ENCODE data around the gene CREBBP.

Gene CREBBP

GRCh38 chr16:3825103-3825502 is 55.4 kb downstream of the CREBBP start:
- Histone ChIP-seq H3K9me3 (ENCODE audit: control insufficient read depth in 1 of 2, low read length in 2 of 2) (no peaks in the 10 kb centered on the region), H3K4me3 (ENCODE audit: low read depth in 1 of 2, low read length in 2 of 2) (no peak overlapping the region), H3K9ac (ENCODE audit: low read depth in 1 of 2, low read length in 2 of 2) (no peak overlapping the region), H3K36me3 (ENCODE audit: control insufficient read depth in 1 of 2, insufficient read depth in 2 of 2, low read length in 2 of 2) (no peaks in the 10 kb centered on the region), H3K27me3 (ENCODE audit: control insufficient read depth in 1 of 2, insufficient read depth in 2 of 2, low read length in 2 of 2) (no peaks in the 10 kb centered on the region), H3K4me1 (ENCODE audit: control insufficient read depth in 1 of 2, insufficient read depth in 2 of 2, low read length in 2 of 2) (peaks cover 35 to 36% of the 10 kb centered on the region in 2 donors), H3K27ac (ENCODE audit: low read depth, low read length) (no peak overlapping the region)

- H3K9ac ChIP-seq (ENCODE audit: low read depth in 1 of 2, low read length in 2 of 2) = no peak overlapping the region
- peaks cover 41 to 42% of the 10 kb centered on the region in 2 donors for H3K4me1 ChIP-seq (ENCODE audit: control insufficient read depth in 1 of 2, insufficient read depth in 2 of 2, low read length in 2 of 2)
- no peak overlapping the region for H3K4me3 ChIP-seq (ENCODE audit: low read depth in 1 of 2, low read length in 2 of 2)
Measured at GRCh38 chr16:3824121-3824795, 56.3 kb downstream of the CREBBP start.

GRCh38 chr16:3823427-3823826 is 57.1 kb downstream of the CREBBP start:
- Histone ChIP-seq H3K27me3 (ENCODE audit: control insufficient read depth in 1 of 2, insufficient read depth in 2 of 2, low read length in 2 of 2) (no peaks in the 10 kb centered on the region), H3K9me3 (ENCODE audit: control insufficient read depth in 1 of 2, low read length in 2 of 2) (no peaks in the 10 kb centered on the region), H3K36me3 (ENCODE audit: control insufficient read depth in 1 of 2, insufficient read depth in 2 of 2, low read length in 2 of 2) (no peaks in the 10 kb centered on the region), H3K4me3 (ENCODE audit: low read depth in 1 of 2, low read length in 2 of 2) (no peak overlapping the region), H3K9ac (ENCODE audit: low read depth in 1 of 2, low read length in 2 of 2) (no peak overlapping the region), H3K4me1 (ENCODE audit: control insufficient read depth in 1 of 2, insufficient read depth in 2 of 2, low read length in 2 of 2) (peaks cover 47% of the 10 kb centered on the region in 2 donors), H3K27ac (ENCODE audit: low read depth, low read length) (no peak overlapping the region)

More at GRCh38 chr16:3824121-3824795, 56.3 kb downstream of the CREBBP start:
- Histone ChIP-seq H3K27ac (ENCODE audit: low read depth, low read length) (no peak overlapping the region), H3K27me3 (ENCODE audit: control insufficient read depth in 1 of 2, insufficient read depth in 2 of 2, low read length in 2 of 2) (no peaks in the 10 kb centered on the region), H3K9me3 (ENCODE audit: control insufficient read depth in 1 of 2, low read length in 2 of 2) (no peaks in the 10 kb centered on the region), H3K36me3 (ENCODE audit: control insufficient read depth in 1 of 2, insufficient read depth in 2 of 2, low read length in 2 of 2) (no peaks in the 10 kb centered on the region)

GRCh38 chr16:3822366-3823045 is 58.0 kb downstream of the CREBBP start:
- H3K4me3 ChIP-seq (ENCODE audit: low read depth in 1 of 2, low read length in 2 of 2) = no peak overlapping the region
- no peaks in the 10 kb centered on the region for H3K9me3 ChIP-seq (ENCODE audit: control insufficient read depth in 1 of 2, low read length in 2 of 2)
- H3K9ac ChIP-seq (ENCODE audit: low read depth in 1 of 2, low read length in 2 of 2) = no peak overlapping the region
- peaks cover 47% of the 10 kb centered on the region in 2 donors for H3K4me1 ChIP-seq (ENCODE audit: control insufficient read depth in 1 of 2, insufficient read depth in 2 of 2, low read length in 2 of 2)
- H3K27me3 ChIP-seq (ENCODE audit: control insufficient read depth in 1 of 2, insufficient read depth in 2 of 2, low read length in 2 of 2) = no peaks in the 10 kb centered on the region
- no peak overlapping the region for H3K27ac ChIP-seq (ENCODE audit: low read depth, low read length)
- H3K36me3 ChIP-seq (ENCODE audit: control insufficient read depth in 1 of 2, insufficient read depth in 2 of 2, low read length in 2 of 2) = no peaks in the 10 kb centered on the region

GRCh38 chr16:3821184-3821583 is 59.3 kb downstream of the CREBBP start:
- no peak overlapping the region for H3K4me3 ChIP-seq (ENCODE audit: low read depth in 1 of 2, low read length in 2 of 2)
- no peaks in the 10 kb centered on the region for H3K27me3 ChIP-seq (ENCODE audit: control insufficient read depth in 1 of 2, insufficient read depth in 2 of 2, low read length in 2 of 2)
- H3K4me1 ChIP-seq (ENCODE audit: control insufficient read depth in 1 of 2, insufficient read depth in 2 of 2, low read length in 2 of 2) = peaks cover 47% of the 10 kb centered on the region in 2 donors
- no peak overlapping the region for H3K27ac ChIP-seq (ENCODE audit: low read depth, low read length)
- no peaks in the 10 kb centered on the region for H3K36me3 ChIP-seq (ENCODE audit: control insufficient read depth in 1 of 2, insufficient read depth in 2 of 2, low read length in 2 of 2)
- no peaks in the 10 kb centered on the region for H3K9me3 ChIP-seq (ENCODE audit: control insufficient read depth in 1 of 2, low read length in 2 of 2)
- H3K9ac ChIP-seq (ENCODE audit: low read depth in 1 of 2, low read length in 2 of 2) = no peak overlapping the region

- no peaks in the 10 kb centered on the region for H3K27me3 ChIP-seq (ENCODE audit: control insufficient read depth in 1 of 2, insufficient read depth in 2 of 2, low read length in 2 of 2)
- H3K36me3 ChIP-seq (ENCODE audit: control insufficient read depth in 1 of 2, insufficient read depth in 2 of 2, low read length in 2 of 2) = no peaks in the 10 kb centered on the region
- H3K4me1 ChIP-seq (ENCODE audit: control insufficient read depth in 1 of 2, insufficient read depth in 2 of 2, low read length in 2 of 2) = peaks cover 43 to 47% of the 10 kb centered on the region in 2 donors
- H3K4me3 ChIP-seq (ENCODE audit: low read depth in 1 of 2, low read length in 2 of 2) = no peak overlapping the region
- no peak overlapping the region for H3K9ac ChIP-seq (ENCODE audit: low read depth in 1 of 2, low read length in 2 of 2)
- no peaks in the 10 kb centered on the region for H3K9me3 ChIP-seq (ENCODE audit: control insufficient read depth in 1 of 2, low read length in 2 of 2)
- no peak overlapping the region for H3K27ac ChIP-seq (ENCODE audit: low read depth, low read length)
Measured at GRCh38 chr16:3819746-3820724, 60.5 kb downstream of the CREBBP start.

GRCh38 chr16:3819175-3819527 is 61.4 kb downstream of the CREBBP start:
- Histone ChIP-seq H3K27me3 (ENCODE audit: control insufficient read depth in 1 of 2, insufficient read depth in 2 of 2, low read length in 2 of 2) (no peaks in the 10 kb centered on the region), H3K27ac (ENCODE audit: low read depth, low read length) (no peak overlapping the region), H3K4me3 (ENCODE audit: low read depth in 1 of 2, low read length in 2 of 2) (no peak overlapping the region), H3K4me1 (ENCODE audit: control insufficient read depth in 1 of 2, insufficient read depth in 2 of 2, low read length in 2 of 2) (peaks cover 35 to 40% of the 10 kb centered on the region in 2 donors), H3K9me3 (ENCODE audit: control insufficient read depth in 1 of 2, low read length in 2 of 2) (no peaks in the 10 kb centered on the region), H3K9ac (ENCODE audit: low read depth in 1 of 2, low read length in 2 of 2) (no peak overlapping the region), H3K36me3 (ENCODE audit: control insufficient read depth in 1 of 2, insufficient read depth in 2 of 2, low read length in 2 of 2) (no peaks in the 10 kb centered on the region)

GRCh38 chr16:3816326-3816725 is 64.2 kb downstream of the CREBBP start:
- Histone ChIP-seq H3K9me3 (ENCODE audit: control insufficient read depth in 1 of 2, low read length in 2 of 2) (no peaks in the 10 kb centered on the region), H3K4me1 (ENCODE audit: control insufficient read depth in 1 of 2, insufficient read depth in 2 of 2, low read length in 2 of 2) (peaks cover 23 to 24% of the 10 kb centered on the region in 2 donors), H3K27me3 (ENCODE audit: control insufficient read depth in 1 of 2, insufficient read depth in 2 of 2, low read length in 2 of 2) (no peaks in the 10 kb centered on the region), H3K27ac (ENCODE audit: low read depth, low read length) (no peak overlapping the region), H3K36me3 (ENCODE audit: control insufficient read depth in 1 of 2, insufficient read depth in 2 of 2, low read length in 2 of 2) (no peaks in the 10 kb centered on the region), H3K9ac (ENCODE audit: low read depth in 1 of 2, low read length in 2 of 2) (no peak overlapping the region), H3K4me3 (ENCODE audit: low read depth in 1 of 2, low read length in 2 of 2) (no peak overlapping the region)

- H3K4me3 ChIP-seq (ENCODE audit: low read depth in 1 of 2, low read length in 2 of 2) = no peak overlapping the region
- H3K4me1 ChIP-seq (ENCODE audit: control insufficient read depth in 1 of 2, insufficient read depth in 2 of 2, low read length in 2 of 2) = peaks cover 9% of the 10 kb centered on the region in 2 donors
- no peaks in the 10 kb centered on the region for H3K27me3 ChIP-seq (ENCODE audit: control insufficient read depth in 1 of 2, insufficient read depth in 2 of 2, low read length in 2 of 2)
- no peak overlapping the region for H3K27ac ChIP-seq (ENCODE audit: low read depth, low read length)
- no peak overlapping the region for H3K9ac ChIP-seq (ENCODE audit: low read depth in 1 of 2, low read length in 2 of 2)
- H3K9me3 ChIP-seq (ENCODE audit: control insufficient read depth in 1 of 2, low read length in 2 of 2) = no peaks in the 10 kb centered on the region
- peaks cover 0 to 10% of the 10 kb centered on the region in 2 donors for H3K36me3 ChIP-seq (ENCODE audit: control insufficient read depth in 1 of 2, insufficient read depth in 2 of 2, low read length in 2 of 2)
Measured at GRCh38 chr16:3814755-3815154, 65.8 kb downstream of the CREBBP start.
